ENCODE measurements around the gene TMEM171. TPM values are rescaled to one million over a fixed set of nuclear protein-coding genes. Genes with fewer than 3 reads are reported as not detected.

The TMEM171 gene
- total RNA-seq, 5 donors from 2014 or later (not counting 1 experiment from before 2014, with no cell fraction given), result 0.47 TPM; not detected in 4

GRCh38 chr5:73126957-73127356 lies 6.6 kb downstream of the TMEM171 start:
- CTCF ChIA-PET, result no interaction called here
- Histone ChIP-seq H3K4me1 (ENCODE audit: control insufficient read depth in 1 of 2, extremely low read depth in 1 of 2, insufficient read depth in 2 of 2, low read length in 2 of 2) (peaks cover 2 to 9% of the 10 kb centered on the region in 2 experiments), H3K27me3 (replicated peaks in 1 of 2; ENCODE audit: control insufficient read depth in 2 of 2, extremely low read depth in 1 of 2, insufficient read depth in 2 of 2, low read length in 1 of 2) (peaks cover 9 to 17% of the 10 kb centered on the region in 2 experiments), H3K4me3 (ENCODE audit: control insufficient read depth in 1 of 2, extremely low read depth in 1 of 2, low read length in 1 of 2) (no peak overlapping the region), H3K27ac (ENCODE audit: low read length) (no peak overlapping the region), H3K9me3 (no peaks in the 10 kb centered on the region), H3K36me3 (ENCODE audit: control insufficient read depth in 2 of 2, extremely low read depth in 1 of 2, insufficient read depth in 1 of 2, low read length in 1 of 2) (no peaks in the 10 kb centered on the region)
- Mint-ChIP-seq H3K36me3 (no peaks in the 10 kb centered on the region), H3K27ac (no peak overlapping the region), H3K27me3 (peaks cover 48 to 55% of the 10 kb centered on the region in 2 donors), H3K9me3 (no peaks in the 10 kb centered on the region), H3K4me3 (no peak overlapping the region), H3K4me1 (peaks cover 12 to 27% (median 18%) of the 10 kb centered on the region in 3 donors)
- no CpG with 5 or more reads among the region's 1 CpG for WGBS (ENCODE audit: insufficient coverage)
- POLR2A ChIA-PET, result no interaction called here
- DNase-seq (no peak), ATAC-seq (replicated peaks in 1 of 4) (no peak)

- Mint-ChIP-seq H3K36me3 (no peaks in the 10 kb centered on the region), H3K9me3 (no peaks in the 10 kb centered on the region), H3K27ac (no peak overlapping the region), H3K4me3 (no peak overlapping the region), H3K27me3 (peaks cover 42 to 46% of the 10 kb centered on the region in 2 donors), H3K4me1 (peaks cover 0 to 11% (median 2%) of the 10 kb centered on the region in 3 donors)
- 100% methylated on average over 1 of the region's 5 CpGs for WGBS (ENCODE audit: insufficient coverage)
- H3K4me3 ChIP-seq (ENCODE audit: control insufficient read depth in 1 of 2, extremely low read depth in 1 of 2, low read length in 1 of 2), result no peak overlapping the region
- no peaks in the 10 kb centered on the region for H3K36me3 ChIP-seq (ENCODE audit: control insufficient read depth in 2 of 2, extremely low read depth in 1 of 2, insufficient read depth in 1 of 2, low read length in 1 of 2)
- ChIA-PET POLR2A (no interaction called here), CTCF (no interaction called here)
- DNase-seq (no peak), ATAC-seq (replicated peaks in 1 of 4) (no peak)
- peaks cover 5 to 17% of the 10 kb centered on the region in 2 experiments for H3K27me3 ChIP-seq (replicated peaks in 1 of 2; ENCODE audit: control insufficient read depth in 2 of 2, extremely low read depth in 1 of 2, insufficient read depth in 2 of 2, low read length in 1 of 2)
- no peaks in the 10 kb centered on the region for H3K4me1 ChIP-seq (ENCODE audit: control insufficient read depth in 1 of 2, extremely low read depth in 1 of 2, insufficient read depth in 2 of 2, low read length in 2 of 2)
- no peaks in the 10 kb centered on the region for H3K9me3 ChIP-seq
- H3K27ac ChIP-seq (ENCODE audit: low read length), result no peak overlapping the region
Observed at GRCh38 chr5:73129143-73129542, 8.8 kb downstream of the TMEM171 start.

GRCh38 chr5:73130811-73131210 lies 10.4 kb downstream of the TMEM171 start:
- Histone ChIP-seq H3K27ac (ENCODE audit: low read length) (no peak overlapping the region), H3K9me3 (no peaks in the 10 kb centered on the region), H3K4me3 (ENCODE audit: control insufficient read depth in 1 of 2, extremely low read depth in 1 of 2, low read length in 1 of 2) (no peak overlapping the region), H3K27me3 (replicated peaks in 1 of 2; ENCODE audit: control insufficient read depth in 2 of 2, extremely low read depth in 1 of 2, insufficient read depth in 2 of 2, low read length in 1 of 2) (peaks cover 0 to 20% of the 10 kb centered on the region in 2 experiments), H3K36me3 (ENCODE audit: control insufficient read depth in 2 of 2, extremely low read depth in 1 of 2, insufficient read depth in 1 of 2, low read length in 1 of 2) (no peaks in the 10 kb centered on the region), H3K4me1 (ENCODE audit: control insufficient read depth in 1 of 2, extremely low read depth in 1 of 2, insufficient read depth in 2 of 2, low read length in 2 of 2) (peaks cover 0 to 2% of the 10 kb centered on the region in 2 experiments)
- no peak overlapping the region for H3K4me3 Mint-ChIP-seq
- POLR2A ChIA-PET, result no interaction called here
- peaks cover 49 to 52% of the 10 kb centered on the region in 2 donors for H3K27me3 Mint-ChIP-seq
- DNase-seq, result no peak
- peaks cover 0 to 12% (median 0%) of the 10 kb centered on the region in 3 donors for H3K4me1 Mint-ChIP-seq
- H3K9me3 Mint-ChIP-seq, result no peaks in the 10 kb centered on the region
- no peak overlapping the region for H3K27ac Mint-ChIP-seq
- CTCF ChIA-PET, result no interaction called here
- no peak for ATAC-seq (replicated peaks in 1 of 4)
- H3K36me3 Mint-ChIP-seq, result no peaks in the 10 kb centered on the region
- WGBS (ENCODE audit: insufficient coverage), result no CpG with 5 or more reads among the region's 1 CpG

- no peaks in the 10 kb centered on the region for H3K36me3 ChIP-seq (ENCODE audit: control insufficient read depth in 2 of 2, extremely low read depth in 1 of 2, insufficient read depth in 1 of 2, low read length in 1 of 2)
- Mint-ChIP-seq H3K4me1 (peaks cover 0 to 12% (median 0%) of the 10 kb centered on the region in 3 donors), H3K36me3 (no peaks in the 10 kb centered on the region), H3K27me3 (peaks cover 50 to 56% of the 10 kb centered on the region in 2 donors), H3K27ac (no peak overlapping the region), H3K9me3 (no peaks in the 10 kb centered on the region), H3K4me3 (no peak overlapping the region)
- no peak overlapping the region for H3K4me3 ChIP-seq (ENCODE audit: control insufficient read depth in 1 of 2, extremely low read depth in 1 of 2, low read length in 1 of 2)
- no CpG with 5 or more reads among the region's 3 CpGs for WGBS (ENCODE audit: insufficient coverage)
- H3K27me3 ChIP-seq (replicated peaks in 1 of 2; ENCODE audit: control insufficient read depth in 2 of 2, extremely low read depth in 1 of 2, insufficient read depth in 2 of 2, low read length in 1 of 2), result peaks cover 0 to 24% of the 10 kb centered on the region in 2 experiments
- peaks cover 0 to 3% of the 10 kb centered on the region in 2 experiments for H3K4me1 ChIP-seq (ENCODE audit: control insufficient read depth in 1 of 2, extremely low read depth in 1 of 2, insufficient read depth in 2 of 2, low read length in 2 of 2)
- H3K27ac ChIP-seq (ENCODE audit: low read length), result no peak overlapping the region
- ATAC-seq (replicated peaks in 1 of 4), result no peak
- CTCF ChIA-PET, result no interaction called here
- no peak for DNase-seq
- H3K9me3 ChIP-seq, result no peaks in the 10 kb centered on the region
- POLR2A ChIA-PET, result interaction anchor here in 1 of 2 donors (1.0 kb wide), 1 partner anchor 20 kb away, joined by 4 read pairs; no protein-coding TSS in a partner anchor
Observed at GRCh38 chr5:73131711-73132425, 11.5 kb downstream of the TMEM171 start.

- CTCF ChIA-PET, result no interaction called here
- no peak overlapping the region for H3K27ac Mint-ChIP-seq
- Histone ChIP-seq H3K36me3 (ENCODE audit: control insufficient read depth in 2 of 2, extremely low read depth in 1 of 2, insufficient read depth in 1 of 2, low read length in 1 of 2) (no peaks in the 10 kb centered on the region), H3K9me3 (no peaks in the 10 kb centered on the region), H3K27ac (ENCODE audit: low read length) (no peak overlapping the region), H3K4me3 (ENCODE audit: control insufficient read depth in 1 of 2, extremely low read depth in 1 of 2, low read length in 1 of 2) (no peak overlapping the region), H3K4me1 (ENCODE audit: control insufficient read depth in 1 of 2, extremely low read depth in 1 of 2, insufficient read depth in 2 of 2, low read length in 2 of 2) (peaks cover 0 to 3% of the 10 kb centered on the region in 2 experiments), H3K27me3 (replicated peaks in 1 of 2; ENCODE audit: control insufficient read depth in 2 of 2, extremely low read depth in 1 of 2, insufficient read depth in 2 of 2, low read length in 1 of 2) (peaks cover 0 to 30% of the 10 kb centered on the region in 2 experiments)
- H3K4me1 Mint-ChIP-seq, result peaks cover 0 to 12% (median 0%) of the 10 kb centered on the region in 3 donors
- H3K4me3 Mint-ChIP-seq, result no peak overlapping the region
- peaks cover 56 to 62% of the 10 kb centered on the region in 2 donors for H3K27me3 Mint-ChIP-seq
- no peak for DNase-seq
- POLR2A ChIA-PET, result no interaction called here
- no peaks in the 10 kb centered on the region for H3K36me3 Mint-ChIP-seq
- H3K9me3 Mint-ChIP-seq, result no peaks in the 10 kb centered on the region
- ATAC-seq (replicated peaks in 1 of 4), result no peak
- WGBS (ENCODE audit: insufficient coverage), result no CpG with 5 or more reads among the region's 2 CpGs
Observed at GRCh38 chr5:73132759-73133158, 12.4 kb downstream of the TMEM171 start.

- Histone ChIP-seq H3K4me1 (ENCODE audit: control insufficient read depth in 1 of 2, extremely low read depth in 1 of 2, insufficient read depth in 2 of 2, low read length in 2 of 2) (peaks cover 0 to 3% of the 10 kb centered on the region in 2 experiments), H3K4me3 (ENCODE audit: control insufficient read depth in 1 of 2, extremely low read depth in 1 of 2, low read length in 1 of 2) (no peak overlapping the region), H3K27me3 (replicated peaks in 1 of 2; ENCODE audit: control insufficient read depth in 2 of 2, extremely low read depth in 1 of 2, insufficient read depth in 2 of 2, low read length in 1 of 2) (peaks cover 0 to 35% of the 10 kb centered on the region in 2 experiments), H3K36me3 (ENCODE audit: control insufficient read depth in 2 of 2, extremely low read depth in 1 of 2, insufficient read depth in 1 of 2, low read length in 1 of 2) (no peaks in the 10 kb centered on the region), H3K9me3 (no peaks in the 10 kb centered on the region), H3K27ac (ENCODE audit: low read length) (no peak overlapping the region)
- CTCF ChIA-PET, result interaction anchor here in 1 of 2 donors (0.6 kb wide), 1 partner anchor 314 kb away, joined by 4 read pairs; no protein-coding TSS in a partner anchor
- WGBS (ENCODE audit: insufficient coverage), result 80% methylated on average over 3 of the region's 3 CpGs
- Mint-ChIP-seq H3K27ac (no peak overlapping the region), H3K4me3 (no peak overlapping the region), H3K27me3 (peaks cover 56 to 57% of the 10 kb centered on the region in 2 donors), H3K36me3 (no peaks in the 10 kb centered on the region), H3K4me1 (peaks cover 0 to 7% (median 0%) of the 10 kb centered on the region in 3 donors), H3K9me3 (no peaks in the 10 kb centered on the region)
- ATAC-seq (replicated peaks in 1 of 4) (no peak), DNase-seq (no peak)
- POLR2A ChIA-PET, result no interaction called here
Observed at GRCh38 chr5:73135021-73135420, 14.6 kb downstream of the TMEM171 start.

Measured in T-cell (primary cell).